ENCODE results near the gene SDHD.

- TF ChIP-seq CTCF (conservative IDR thresholded peaks at IDR 0.05) = no peak
- no peak for TF ChIP-seq EZH2 (IDR thresholded peaks at IDR 0.05; ENCODE audit: low read depth)
Observed at GRCh38 chr11:112050721-112051120, 36.0 kb upstream of the SDHD start.

Data from PC-9 (cell line).